Sigmoid colon (tissue), 4 donors: Measurements from ENCODE around the gene PLTP.

Source experiments
- EP300 ChIP-seq, 4 donors: sonication (generic); formaldehyde crosslinking; IDR thresholded peaks; one replicate each; pipeline ENCODE4 v1.6.1; 2017; ENCODE audit warnings: antibody characterized with exemption in 4 of 4
- POLR2A ChIP-seq, 2 donors: fragments of 450-650 bp; IDR thresholded peaks; one replicate each; pipeline ENCODE4 v1.6.1; 2016; ENCODE audit warnings: antibody characterized with exemption in 2 of 2, mild to moderate bottlenecking in 2 of 2, moderate library complexity in 2 of 2
- POLR2AphosphoS5 ChIP-seq, 4 donors: sonication (generic); formaldehyde crosslinking; IDR thresholded peaks; one replicate each; pipeline ENCODE4 v1.6.1; 2017; ENCODE audit warnings: antibody characterized with exemption in 4 of 4
- TF ChIP-seq, protein P1 (sequence below), 4 experiments: fragments of 450-650 bp in 3 of 4; fragments of 200-600 bp in 1 of 4; IDR thresholded peaks; one replicate each; pipeline ENCODE4 v1.5.1; 2016 to 2019; ENCODE audit warnings: antibody characterized with exemption in 4 of 4, mild to moderate bottlenecking in 3 of 4, moderate library complexity in 2 of 4

- TF ChIP-seq, protein P1, sequence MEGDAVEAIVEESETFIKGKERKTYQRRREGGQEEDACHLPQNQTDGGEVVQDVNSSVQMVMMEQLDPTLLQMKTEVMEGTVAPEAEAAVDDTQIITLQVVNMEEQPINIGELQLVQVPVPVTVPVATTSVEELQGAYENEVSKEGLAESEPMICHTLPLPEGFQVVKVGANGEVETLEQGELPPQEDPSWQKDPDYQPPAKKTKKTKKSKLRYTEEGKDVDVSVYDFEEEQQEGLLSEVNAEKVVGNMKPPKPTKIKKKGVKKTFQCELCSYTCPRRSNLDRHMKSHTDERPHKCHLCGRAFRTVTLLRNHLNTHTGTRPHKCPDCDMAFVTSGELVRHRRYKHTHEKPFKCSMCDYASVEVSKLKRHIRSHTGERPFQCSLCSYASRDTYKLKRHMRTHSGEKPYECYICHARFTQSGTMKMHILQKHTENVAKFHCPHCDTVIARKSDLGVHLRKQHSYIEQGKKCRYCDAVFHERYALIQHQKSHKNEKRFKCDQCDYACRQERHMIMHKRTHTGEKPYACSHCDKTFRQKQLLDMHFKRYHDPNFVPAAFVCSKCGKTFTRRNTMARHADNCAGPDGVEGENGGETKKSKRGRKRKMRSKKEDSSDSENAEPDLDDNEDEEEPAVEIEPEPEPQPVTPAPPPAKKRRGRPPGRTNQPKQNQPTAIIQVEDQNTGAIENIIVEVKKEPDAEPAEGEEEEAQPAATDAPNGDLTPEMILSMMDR (IDR thresholded peaks at IDR 0.05): no peak
- no peak for TF ChIP-seq POLR2A (IDR thresholded peaks at IDR 0.05)
- TF ChIP-seq EP300 (IDR thresholded peaks at IDR 0.05): no peak
- no peak for TF ChIP-seq POLR2AphosphoS5 (IDR thresholded peaks at IDR 0.05)
Measured at GRCh38 chr20:45926731-45927070, 14.7 kb upstream of the PLTP start.
